Myocyte (in vitro differentiated cells): ENCODE data around the gene SNX20. TPM values are rescaled to one million over a fixed set of nuclear protein-coding genes. Genes with fewer than 3 reads are reported as not detected.
A peak's percentile ranks its signal among the peaks of the same experiment; 100 is the strongest.

Experiments used
- DNase-seq: peaks from one replicate; pipeline ENCODE4 v3.0.0-alpha.2; 2012; ENCODE audit warnings: low read depth
- total RNA-seq: library from RNA; depleted of rRNA; stranded (reverse); fragments of >200 nt; gene quantifications from 2 replicates; pipeline ENCODE4 v1.2.3, GENCODE V29; 2014

Gene SNX20
- total RNA-seq, 1 donor from 2014 or later: 1.1 TPM

DNA sequence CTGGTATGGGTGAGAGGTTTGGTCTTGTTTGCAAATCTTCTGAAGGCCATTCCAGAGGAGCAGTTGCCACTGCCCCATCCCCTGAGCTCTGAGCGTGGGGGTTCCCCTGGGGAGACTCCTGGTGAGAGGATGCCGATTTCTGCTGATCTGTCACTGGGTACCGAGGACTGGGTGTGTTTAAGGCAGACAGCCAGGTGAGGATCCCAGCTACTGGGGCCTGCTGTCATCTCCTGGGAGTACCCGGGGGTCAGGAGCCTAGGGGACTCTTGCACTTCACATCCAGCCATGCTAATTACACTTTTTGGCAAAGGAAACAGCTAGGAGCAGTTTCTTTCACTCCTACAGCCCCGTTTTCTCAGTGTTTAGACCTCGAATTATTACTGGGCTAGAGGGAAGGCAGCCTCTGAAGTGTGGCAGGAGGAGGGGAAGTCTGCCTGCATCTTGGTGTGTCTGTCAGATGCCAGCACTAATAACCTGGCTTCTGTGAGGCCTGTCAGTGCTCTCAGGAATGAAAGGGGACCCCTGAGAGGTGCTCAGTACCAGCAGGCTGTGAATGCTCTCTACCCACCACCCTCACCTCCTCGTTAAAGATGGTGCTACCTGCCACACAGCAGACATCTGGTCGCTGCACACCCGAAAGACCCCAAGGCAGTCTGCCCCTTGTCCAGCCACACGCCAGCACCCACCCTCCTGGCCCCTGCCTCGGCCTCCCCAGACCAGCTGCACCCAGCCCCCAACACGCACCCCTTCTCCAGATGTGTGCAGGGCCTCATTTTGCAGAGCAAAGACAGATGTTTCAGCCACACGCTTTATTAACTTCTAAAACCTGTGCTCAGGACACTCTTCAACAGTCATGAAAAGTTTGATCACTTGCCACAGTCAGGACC lies 43.2 kb downstream of the SNX20 start:
- DNase-seq: no peak

- DNase-seq: peak; percentile 15
Measured at GRCh38 chr16:50636753-50637374, 44.2 kb downstream of the SNX20 start.

- DNase-seq: no peak
Measured at GRCh38 chr16:50635505-50636392, 45.4 kb downstream of the SNX20 start.

DNA sequence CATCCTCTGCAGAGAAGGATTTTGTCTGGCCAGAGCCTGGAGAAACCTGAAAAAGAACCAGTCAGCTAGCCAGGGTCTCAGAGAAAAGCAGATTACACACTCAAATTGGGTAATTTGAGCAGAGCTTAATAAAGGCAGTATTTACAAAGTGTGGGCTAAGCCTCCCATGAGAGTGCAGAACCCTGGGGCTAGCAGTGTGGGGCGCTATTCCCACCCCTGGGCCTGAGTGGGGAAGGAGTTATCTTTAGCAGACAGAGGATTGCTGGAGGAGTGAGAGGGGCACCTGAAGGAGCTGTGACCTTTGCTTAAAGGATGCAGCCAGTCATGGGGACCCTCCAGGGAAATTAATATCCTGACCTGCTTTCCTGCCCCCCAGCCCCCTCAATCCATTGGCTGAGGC lies 46.2 kb downstream of the SNX20 start:
- DNase-seq: no peak

DNA sequence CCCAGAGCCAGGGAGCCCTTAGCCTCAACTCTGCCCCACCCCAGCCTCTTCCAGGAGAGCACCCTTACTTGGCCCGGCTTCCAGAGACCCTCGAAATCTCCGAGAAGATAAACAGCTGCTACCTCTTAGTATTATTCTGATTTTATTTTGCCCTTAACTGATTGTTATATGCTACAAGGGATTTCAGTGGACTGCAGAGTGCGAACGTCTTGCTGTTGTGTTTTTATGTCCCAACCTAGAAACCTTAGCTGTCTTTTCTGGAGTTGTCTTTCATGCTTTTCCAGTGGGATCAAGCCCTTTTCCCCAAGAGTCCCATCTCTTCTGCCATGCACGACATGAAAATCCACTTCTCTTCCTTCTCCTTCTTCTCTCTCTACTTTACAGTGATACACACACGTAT lies 47.0 kb downstream of the SNX20 start:
- no peak for DNase-seq

- DNase-seq: no peak
Measured at GRCh38 chr16:50632927-50633800, 47.9 kb downstream of the SNX20 start.

- no peak for DNase-seq
Measured at GRCh38 chr16:50631985-50632576, 49.0 kb downstream of the SNX20 start.

GRCh38 chr16:50631249-50631984 lies 49.7 kb downstream of the SNX20 start:
- no peak for DNase-seq

DNA sequence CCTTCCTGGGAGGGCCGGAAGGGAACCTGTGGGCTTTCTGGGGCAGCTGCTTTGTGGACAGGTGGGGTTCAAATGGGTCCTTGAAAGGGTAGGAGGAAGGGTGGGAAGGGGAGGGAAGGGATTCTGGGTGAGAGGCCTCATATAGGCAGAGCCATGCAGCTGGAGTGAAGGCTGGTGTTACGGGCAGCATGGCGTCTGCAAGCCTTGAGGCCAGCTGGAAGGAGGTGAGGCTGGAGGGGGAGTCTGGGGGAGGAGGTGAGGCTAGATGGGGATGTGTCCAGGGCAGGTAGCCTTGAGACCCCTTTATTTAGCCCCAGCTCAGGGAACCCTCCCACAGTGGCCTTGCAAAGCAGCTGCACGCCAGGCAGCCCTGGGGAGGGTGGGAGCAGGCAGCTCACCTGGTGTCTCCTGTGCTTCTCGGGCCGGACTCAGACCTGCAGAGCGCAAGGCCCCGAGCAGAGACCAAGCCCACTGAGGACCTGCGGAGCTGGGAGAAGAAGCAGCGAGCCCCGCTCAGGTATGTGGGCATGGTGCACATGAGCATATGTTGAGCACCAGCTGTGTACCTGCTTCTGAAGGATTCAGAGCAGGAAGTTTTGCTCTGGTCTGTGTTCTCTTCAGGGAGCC lies 50.6 kb downstream of the SNX20 start:
- no peak for DNase-seq

- no peak for DNase-seq
Measured at GRCh38 chr16:50629334-50629733, 51.8 kb downstream of the SNX20 start.

DNA sequence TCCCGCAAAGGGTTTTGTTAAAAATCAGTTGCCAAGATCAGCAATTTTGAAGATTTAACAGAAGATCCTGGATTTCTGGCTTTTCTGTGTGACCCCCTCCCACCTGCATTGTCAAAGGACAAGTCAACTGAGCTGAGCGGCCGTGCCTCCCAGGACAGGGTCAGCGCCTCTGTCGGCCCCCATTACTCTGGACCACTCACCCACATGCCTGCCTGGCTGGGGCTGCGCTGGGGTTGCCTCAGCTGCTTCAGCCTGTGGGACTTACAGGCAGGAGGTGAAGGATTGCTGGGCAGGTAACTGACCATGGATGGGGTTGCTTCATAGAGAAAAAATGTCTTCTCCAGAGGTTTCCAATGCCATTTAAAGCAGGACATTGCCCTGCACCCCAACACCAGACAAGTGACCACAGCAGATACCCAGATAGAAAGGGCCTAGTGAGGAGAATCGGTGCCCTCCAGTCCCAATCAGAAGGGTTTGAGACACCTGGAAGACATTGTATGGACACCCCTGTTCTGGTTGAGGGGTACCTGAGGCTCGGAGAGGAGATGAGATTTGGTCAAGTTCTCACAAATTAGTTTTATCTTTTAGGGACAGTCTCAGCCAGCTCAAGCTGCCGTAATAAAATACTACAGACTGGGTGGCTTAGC lies 52.8 kb downstream of the SNX20 start:
- DNase-seq: no peak

- DNase-seq: peak; percentile 81
Measured at GRCh38 chr16:50627419-50627818, 53.7 kb downstream of the SNX20 start.

DNA sequence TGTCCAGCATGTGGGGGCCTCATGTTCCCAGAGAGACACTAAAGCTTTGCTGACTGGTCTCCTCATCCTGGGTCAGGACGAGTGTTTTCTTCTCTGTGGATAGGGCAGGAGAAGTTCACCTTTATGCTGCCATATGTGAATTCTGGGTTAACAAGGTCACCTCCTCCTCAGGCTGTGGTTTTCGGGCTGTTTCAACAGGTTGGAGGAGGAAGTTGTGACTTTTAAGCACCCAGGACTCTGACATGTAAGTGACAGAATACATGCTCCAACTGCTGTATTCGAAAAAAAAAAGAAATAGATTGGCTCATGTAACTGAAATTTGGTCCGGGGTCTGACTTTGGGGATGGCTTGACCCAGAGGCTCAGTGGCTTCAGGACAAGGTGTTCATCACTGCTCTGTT lies 54.2 kb downstream of the SNX20 start:
- no peak for DNase-seq

- no peak for DNase-seq
Measured at GRCh38 chr16:50625374-50625773, 55.7 kb downstream of the SNX20 start.

DNA sequence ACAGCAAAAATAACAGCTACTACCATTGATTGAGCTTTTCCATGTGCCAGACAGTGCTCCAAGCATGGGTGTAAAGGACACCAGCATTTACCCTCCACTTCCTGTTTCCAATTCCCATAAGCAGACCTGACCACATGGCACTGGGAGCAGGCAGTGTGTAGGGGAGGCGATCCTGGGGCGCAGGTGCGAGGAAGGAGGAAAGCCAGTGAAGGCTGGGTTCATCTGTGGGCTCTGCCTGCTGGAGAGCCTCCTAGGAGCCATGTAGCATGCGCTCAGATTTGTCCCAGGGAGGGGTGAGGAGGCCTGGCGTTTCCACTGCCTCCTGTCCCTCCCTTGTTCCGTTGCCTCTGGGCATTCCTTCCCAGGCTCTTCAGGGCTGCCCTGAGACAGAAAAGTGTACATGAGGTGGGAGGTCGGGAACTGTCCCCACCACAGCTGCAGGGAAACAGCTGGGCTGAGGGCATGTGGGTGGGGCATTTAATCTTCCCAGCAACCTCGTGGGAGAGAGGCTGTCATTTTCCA lies 56.6 kb downstream of the SNX20 start:
- no peak for DNase-seq

DNA sequence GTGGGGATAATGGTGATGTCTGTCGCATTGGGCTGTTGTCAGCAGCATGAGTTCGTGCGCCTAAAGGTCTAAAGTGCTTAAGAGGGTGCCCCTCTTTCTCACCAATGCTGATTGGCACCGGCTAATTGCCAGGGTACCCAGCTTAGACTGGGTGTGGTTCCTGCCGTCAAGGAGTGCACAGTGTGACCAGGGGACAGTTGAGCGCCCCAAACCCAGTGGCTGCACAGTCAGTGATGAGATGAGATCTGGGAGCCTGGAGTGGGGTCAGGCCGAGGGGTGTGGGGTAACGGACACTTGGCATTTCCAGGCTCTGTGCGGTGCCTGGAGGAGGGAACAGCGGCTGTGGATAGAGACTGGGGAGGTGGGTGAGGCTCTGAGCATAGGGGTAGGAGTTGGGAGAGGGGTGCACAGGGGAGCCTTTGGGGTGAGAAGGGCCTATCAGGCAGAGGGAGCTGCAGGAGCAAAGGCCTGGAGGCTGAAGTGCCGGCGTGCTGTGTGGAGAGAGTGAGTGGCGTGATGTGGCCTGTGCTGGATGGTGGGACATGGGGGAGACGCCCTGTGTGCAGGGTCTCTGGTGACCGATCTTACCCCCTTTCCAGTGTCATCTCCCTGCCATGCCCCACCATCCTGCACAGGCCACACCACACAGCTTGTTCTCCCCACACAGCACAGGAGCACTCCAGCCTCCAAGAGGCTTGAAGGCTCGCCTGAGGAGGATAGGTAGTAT lies 58.3 kb downstream of the SNX20 start:
- no peak for DNase-seq

DNA sequence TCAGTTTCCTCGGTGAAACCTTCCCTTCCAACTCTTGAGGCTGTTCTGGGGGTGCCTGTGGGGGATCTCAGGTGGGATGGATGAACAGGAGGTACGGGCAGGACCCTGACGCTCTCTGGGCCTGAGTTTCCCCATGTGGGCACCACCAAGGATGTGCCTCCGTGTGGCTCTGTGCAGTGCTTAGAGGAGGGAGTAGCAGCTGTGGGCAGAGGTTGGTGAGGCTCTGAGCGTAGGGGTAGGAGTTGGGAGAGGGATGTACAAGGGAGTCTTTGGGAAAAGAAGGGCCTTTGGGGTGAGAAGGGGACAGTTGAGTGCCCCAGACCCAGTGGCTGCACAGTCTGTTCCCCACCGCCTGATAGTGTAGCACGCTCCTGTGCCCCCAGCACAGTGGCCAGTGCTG lies 59.1 kb downstream of the SNX20 start:
- no peak for DNase-seq
